ENCODE results near the gene CMBL.

The CMBL gene

DNA sequence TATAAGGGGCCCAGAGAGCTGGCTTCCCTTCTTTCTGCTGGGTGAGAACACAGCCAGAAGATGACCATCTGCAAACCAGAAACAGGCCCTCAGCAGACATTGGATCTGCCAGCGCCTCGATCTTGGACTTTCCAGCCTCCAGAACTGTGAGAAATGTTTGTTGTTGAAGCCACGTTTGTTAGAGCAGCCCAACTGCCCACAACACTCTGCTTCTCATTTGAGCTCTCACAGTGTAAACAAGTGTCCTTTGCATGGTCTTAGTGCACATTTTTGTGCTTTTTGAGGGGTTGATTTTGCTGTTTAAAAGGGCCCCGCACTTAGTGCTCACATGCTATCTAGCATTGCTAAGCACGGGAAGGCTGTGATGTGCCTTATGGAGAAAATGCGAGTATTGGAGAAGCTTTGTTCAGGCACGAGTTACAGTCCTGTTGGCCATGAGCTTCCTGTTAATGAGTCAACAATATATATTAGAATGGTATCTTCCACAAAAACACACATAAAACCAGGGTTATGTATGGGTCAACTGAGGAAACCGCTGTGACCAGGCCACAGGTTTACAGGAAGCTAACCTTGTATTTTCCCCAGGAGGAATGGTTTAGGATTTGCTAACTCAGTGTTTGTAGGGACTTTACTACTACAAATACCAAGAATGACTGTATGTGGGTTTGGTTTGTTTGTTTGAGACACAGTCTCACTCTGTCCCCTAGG lies 11.9 kb downstream of the CMBL start:
- H3K4me3 ChIP-seq (ENCODE audit: low read depth, low read length) = no peak overlapping the region
- peaks cover 7% of the 10 kb centered on the region for H3K9me3 ChIP-seq (ENCODE audit: severe bottlenecking)
- H3K27ac ChIP-seq = no peak overlapping the region
- TF ChIP-seq, protein P1, sequence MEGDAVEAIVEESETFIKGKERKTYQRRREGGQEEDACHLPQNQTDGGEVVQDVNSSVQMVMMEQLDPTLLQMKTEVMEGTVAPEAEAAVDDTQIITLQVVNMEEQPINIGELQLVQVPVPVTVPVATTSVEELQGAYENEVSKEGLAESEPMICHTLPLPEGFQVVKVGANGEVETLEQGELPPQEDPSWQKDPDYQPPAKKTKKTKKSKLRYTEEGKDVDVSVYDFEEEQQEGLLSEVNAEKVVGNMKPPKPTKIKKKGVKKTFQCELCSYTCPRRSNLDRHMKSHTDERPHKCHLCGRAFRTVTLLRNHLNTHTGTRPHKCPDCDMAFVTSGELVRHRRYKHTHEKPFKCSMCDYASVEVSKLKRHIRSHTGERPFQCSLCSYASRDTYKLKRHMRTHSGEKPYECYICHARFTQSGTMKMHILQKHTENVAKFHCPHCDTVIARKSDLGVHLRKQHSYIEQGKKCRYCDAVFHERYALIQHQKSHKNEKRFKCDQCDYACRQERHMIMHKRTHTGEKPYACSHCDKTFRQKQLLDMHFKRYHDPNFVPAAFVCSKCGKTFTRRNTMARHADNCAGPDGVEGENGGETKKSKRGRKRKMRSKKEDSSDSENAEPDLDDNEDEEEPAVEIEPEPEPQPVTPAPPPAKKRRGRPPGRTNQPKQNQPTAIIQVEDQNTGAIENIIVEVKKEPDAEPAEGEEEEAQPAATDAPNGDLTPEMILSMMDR (IDR thresholded peaks at IDR 0.05; ENCODE audit: low read depth, low read length) = no peak
- H3K27me3 ChIP-seq (ENCODE audit: insufficient read depth, low read depth, severe bottlenecking) = no peaks in the 10 kb centered on the region
- H3K36me3 ChIP-seq = no peaks in the 10 kb centered on the region
- DNase-seq = no peak

DNA sequence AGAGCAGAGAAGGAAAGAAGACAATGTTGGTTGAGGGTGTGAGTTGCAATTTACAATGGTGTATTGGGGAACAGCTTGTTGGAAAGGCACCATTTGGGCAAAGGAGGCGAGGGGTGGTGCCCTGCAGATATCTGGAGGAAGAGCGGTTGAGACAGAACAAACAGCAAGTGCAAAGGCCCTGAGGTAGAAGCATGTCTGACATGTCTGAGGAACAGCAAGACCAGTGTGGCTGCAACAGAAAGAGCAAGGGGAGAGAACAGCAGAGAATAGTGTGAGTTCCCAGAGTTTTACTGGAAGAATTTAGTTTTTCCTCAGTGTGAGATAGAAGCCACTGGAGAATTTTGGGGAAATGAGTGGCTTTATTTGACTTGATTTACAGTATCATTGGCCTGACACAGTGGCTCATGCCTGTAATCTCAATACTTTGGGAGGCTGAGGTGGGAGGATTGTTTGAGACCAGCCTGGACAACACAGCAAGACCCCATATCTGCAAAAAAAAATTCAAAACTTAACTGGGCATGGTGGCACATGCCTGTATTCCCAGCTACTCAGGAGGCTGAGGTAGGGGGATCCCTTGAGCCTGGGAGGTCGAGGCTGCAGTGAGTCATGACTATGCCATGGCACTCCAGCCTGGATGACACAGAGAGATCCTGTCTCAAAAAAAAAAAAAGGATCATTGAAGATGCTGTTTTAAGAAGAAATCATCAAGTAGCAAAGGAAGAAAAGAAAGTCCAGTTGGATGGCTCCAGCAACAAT lies 13.6 kb downstream of the CMBL start:
- Histone ChIP-seq H3K9me3 (ENCODE audit: severe bottlenecking) (no peaks in the 10 kb centered on the region), H3K36me3 (no peaks in the 10 kb centered on the region)
- TF ChIP-seq, protein P1 (IDR thresholded peaks at IDR 0.05; ENCODE audit: low read depth, low read length) = no peak

GRCh38 chr5:10291692-10292339 lies 15.9 kb downstream of the CMBL start:
- Histone ChIP-seq H3K4me3 (ENCODE audit: low read depth, low read length) (no peak overlapping the region), H3K9me3 (ENCODE audit: severe bottlenecking) (no peaks in the 10 kb centered on the region), H3K36me3 (no peaks in the 10 kb centered on the region), H3K27ac (no peak overlapping the region), H3K27me3 (ENCODE audit: insufficient read depth, low read depth, severe bottlenecking) (no peaks in the 10 kb centered on the region)
- no peak for DNase-seq
- TF ChIP-seq, protein P1 (IDR thresholded peaks at IDR 0.05; ENCODE audit: low read depth, low read length) = no peak

More for the DNA sequence above, 13.6 kb downstream of the CMBL start:
- H3K27ac ChIP-seq = no peak overlapping the region
- no peak for DNase-seq
- H3K4me3 ChIP-seq (ENCODE audit: low read depth, low read length) = no peak overlapping the region
- H3K27me3 ChIP-seq (ENCODE audit: insufficient read depth, low read depth, severe bottlenecking) = no peaks in the 10 kb centered on the region

DNA sequence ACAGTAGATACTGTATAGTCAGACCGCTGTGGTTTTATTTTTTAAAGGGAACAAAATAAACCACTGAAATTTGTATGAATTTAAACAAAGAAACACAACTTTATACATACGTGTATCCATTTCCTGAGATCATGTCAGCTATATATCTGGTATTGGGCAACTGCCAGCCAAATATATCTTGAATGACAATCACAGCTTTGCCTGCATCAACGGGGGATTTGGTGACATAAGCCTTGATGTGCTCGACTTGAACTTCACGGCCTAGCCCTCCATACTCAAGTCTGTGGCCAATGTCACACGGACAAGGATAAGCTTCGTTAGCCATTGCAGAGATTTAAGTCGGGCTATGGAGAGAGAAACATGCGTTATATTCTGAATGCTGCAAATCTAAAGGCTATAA lies 17.3 kb downstream of the CMBL start:
- H3K36me3 ChIP-seq = no peaks in the 10 kb centered on the region
- H3K27ac ChIP-seq = no peak overlapping the region
- no peaks in the 10 kb centered on the region for H3K27me3 ChIP-seq (ENCODE audit: insufficient read depth, low read depth, severe bottlenecking)
- H3K4me3 ChIP-seq (ENCODE audit: low read depth, low read length) = no peak overlapping the region
- H3K9me3 ChIP-seq (ENCODE audit: severe bottlenecking) = no peaks in the 10 kb centered on the region
- TF ChIP-seq, protein P1 (IDR thresholded peaks at IDR 0.05; ENCODE audit: low read depth, low read length) = no peak
- no peak for DNase-seq

DNA sequence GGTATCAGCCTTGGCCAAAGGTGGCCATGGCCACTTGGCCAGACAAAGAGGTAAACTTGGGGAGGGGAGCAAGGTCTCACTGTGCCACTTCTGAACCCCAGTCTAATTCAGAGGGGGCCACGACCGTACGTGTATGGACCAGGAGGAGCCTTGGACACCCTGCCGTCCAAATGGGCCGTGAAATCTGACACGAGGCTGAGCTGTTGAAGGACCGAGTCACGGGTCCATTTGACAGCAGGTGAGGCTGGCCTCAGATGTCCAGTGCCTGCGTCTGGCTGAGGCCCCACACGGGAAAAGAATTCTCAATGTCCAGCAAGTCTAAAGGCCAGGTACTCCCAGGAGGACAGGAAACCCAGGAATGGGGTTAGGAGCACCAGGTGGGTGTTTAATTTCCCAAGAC lies 17.7 kb downstream of the CMBL start:
- no peaks in the 10 kb centered on the region for H3K27me3 ChIP-seq (ENCODE audit: insufficient read depth, low read depth, severe bottlenecking)
- no peak overlapping the region for H3K27ac ChIP-seq
- H3K9me3 ChIP-seq (ENCODE audit: severe bottlenecking) = no peaks in the 10 kb centered on the region
- DNase-seq = no peak
- H3K36me3 ChIP-seq = no peaks in the 10 kb centered on the region
- TF ChIP-seq, protein P1 (IDR thresholded peaks at IDR 0.05; ENCODE audit: low read depth, low read length) = no peak
- H3K4me3 ChIP-seq (ENCODE audit: low read depth, low read length) = no peak overlapping the region

All from WERI-Rb-1 (cell line).